Loucy (cell line): ENCODE measurements around the gene NEFH.

Experiments
- H2AFZ ChIP-seq: fragments of 200-600 bp; sonication (generic); 2 replicates; pipeline ENCODE4 v1.6.0; 2016; ENCODE audit warnings: antibody characterized with exemption, mild to moderate bottlenecking, low read length, moderate library complexity
- H3F3A ChIP-seq: fragments of 200-600 bp; 2 replicates; pipeline ENCODE4 v1.6.0; 2016; ENCODE audit warnings: antibody characterized with exemption, low read depth, mild to moderate bottlenecking
- H3K27me3 ChIP-seq: fragments of 200-600 bp; sonication (generic); 2 replicates; pipeline ENCODE4 v1.6.1; 2014; ENCODE audit warnings: low read length, mild to moderate bottlenecking; ENCODE audit not compliant: insufficient read depth, poor library complexity, severe bottlenecking
- H3K36me3 ChIP-seq: fragments of 200-600 bp; sonication (generic); 2 replicates; pipeline ENCODE4 v1.6.1; 2016; ENCODE audit warnings: low read length; ENCODE audit not compliant: insufficient read depth
- H3K4me1 ChIP-seq: fragments of 200-600 bp; sonication (generic); 2 replicates; pipeline ENCODE4 v1.5.1; 2014; ENCODE audit warnings: low read length, mild to moderate bottlenecking; ENCODE audit not compliant: insufficient read depth, poor library complexity, severe bottlenecking
- H3K4me2 ChIP-seq: fragments of 200-600 bp; sonication (generic); 2 replicates; pipeline ENCODE4 v1.6.0; 2014; ENCODE audit warnings: antibody characterized with exemption, low read length, low read depth, mild to moderate bottlenecking; ENCODE audit not compliant: poor library complexity, severe bottlenecking
- H3K4me3 ChIP-seq: fragments of 200-600 bp; sonication (generic); 2 replicates; pipeline ENCODE4 v1.5.1; 2014; ENCODE audit warnings: low read length, mild to moderate bottlenecking, mixed read lengths; ENCODE audit not compliant: poor library complexity, severe bottlenecking
- H3K79me2 ChIP-seq: fragments of 200-600 bp; sonication (generic); 2 replicates; pipeline ENCODE4 v1.6.1; 2014; ENCODE audit warnings: low read length; ENCODE audit not compliant: insufficient read depth
- H3K9ac ChIP-seq: fragments of 200-600 bp; sonication (generic); 2 replicates; pipeline ENCODE4 v1.6.0; 2014; ENCODE audit warnings: mild to moderate bottlenecking, low read depth, low read length, moderate library complexity; ENCODE audit not compliant: poor library complexity, severe bottlenecking
- H3K9me2 ChIP-seq: fragments of 200-600 bp; sonication (generic); replicated peaks from 2 replicates; pipeline ENCODE4 v1.6.1; 2016; ENCODE audit warnings: low read depth, low read length, mixed read lengths
- H3K9me3 ChIP-seq: fragments of 200-600 bp; sonication (generic); 2 replicates; pipeline ENCODE4 v1.6.1; 2014; ENCODE audit warnings: mild to moderate bottlenecking, antibody characterized with exemption, low read length, low read depth; ENCODE audit not compliant: insufficient read depth
- H4K20me1 ChIP-seq: fragments of 200-600 bp; sonication (generic); 2 replicates; pipeline ENCODE4 v1.6.0; 2014; ENCODE audit warnings: antibody characterized with exemption, low read length, mild to moderate bottlenecking; ENCODE audit not compliant: insufficient read depth, poor library complexity, severe bottlenecking
- EZH2phosphoT487 ChIP-seq: fragments of 200-600 bp; IDR thresholded peaks from 2 replicates; pipeline ENCODE4 v1.6.1; 2018; ENCODE audit warnings: antibody characterized with exemption, mild to moderate bottlenecking, moderate library complexity, borderline replicate concordance
- TF ChIP-seq, protein P1 (sequence below): fragments of 200-600 bp; sonication (generic); conservative IDR thresholded peaks from 2 replicates; pipeline ENCODE4 v1.5.1; 2014; ENCODE audit warnings: mild to moderate bottlenecking, antibody characterized with exemption, low read length

Gene NEFH

GRCh38 chr22:29461263-29461662, 18.8 kb upstream of the NEFH start:
- no peaks in the 10 kb centered on the region for H4K20me1 ChIP-seq
- H3K79me2 ChIP-seq: no peaks in the 10 kb centered on the region
- no peaks in the 10 kb centered on the region for H3F3A ChIP-seq
- no peaks in the 10 kb centered on the region for H3K4me1 ChIP-seq
- H3K9me2 ChIP-seq: no peaks in the 10 kb centered on the region
- no peaks in the 10 kb centered on the region for H3K9me3 ChIP-seq
- TF ChIP-seq, protein P1, sequence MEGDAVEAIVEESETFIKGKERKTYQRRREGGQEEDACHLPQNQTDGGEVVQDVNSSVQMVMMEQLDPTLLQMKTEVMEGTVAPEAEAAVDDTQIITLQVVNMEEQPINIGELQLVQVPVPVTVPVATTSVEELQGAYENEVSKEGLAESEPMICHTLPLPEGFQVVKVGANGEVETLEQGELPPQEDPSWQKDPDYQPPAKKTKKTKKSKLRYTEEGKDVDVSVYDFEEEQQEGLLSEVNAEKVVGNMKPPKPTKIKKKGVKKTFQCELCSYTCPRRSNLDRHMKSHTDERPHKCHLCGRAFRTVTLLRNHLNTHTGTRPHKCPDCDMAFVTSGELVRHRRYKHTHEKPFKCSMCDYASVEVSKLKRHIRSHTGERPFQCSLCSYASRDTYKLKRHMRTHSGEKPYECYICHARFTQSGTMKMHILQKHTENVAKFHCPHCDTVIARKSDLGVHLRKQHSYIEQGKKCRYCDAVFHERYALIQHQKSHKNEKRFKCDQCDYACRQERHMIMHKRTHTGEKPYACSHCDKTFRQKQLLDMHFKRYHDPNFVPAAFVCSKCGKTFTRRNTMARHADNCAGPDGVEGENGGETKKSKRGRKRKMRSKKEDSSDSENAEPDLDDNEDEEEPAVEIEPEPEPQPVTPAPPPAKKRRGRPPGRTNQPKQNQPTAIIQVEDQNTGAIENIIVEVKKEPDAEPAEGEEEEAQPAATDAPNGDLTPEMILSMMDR: no peak
- no peak for TF ChIP-seq EZH2phosphoT487
- no peak overlapping the region for H2AFZ ChIP-seq
- no peak overlapping the region for H3K4me3 ChIP-seq
- no peaks in the 10 kb centered on the region for H3K27me3 ChIP-seq
- no peaks in the 10 kb centered on the region for H3K36me3 ChIP-seq
- no peak overlapping the region for H3K4me2 ChIP-seq
- no peak overlapping the region for H3K9ac ChIP-seq

GRCh38 chr22:29463629-29464028, 16.4 kb upstream of the NEFH start:
- H3K9me3 ChIP-seq: no peaks in the 10 kb centered on the region

DNA sequence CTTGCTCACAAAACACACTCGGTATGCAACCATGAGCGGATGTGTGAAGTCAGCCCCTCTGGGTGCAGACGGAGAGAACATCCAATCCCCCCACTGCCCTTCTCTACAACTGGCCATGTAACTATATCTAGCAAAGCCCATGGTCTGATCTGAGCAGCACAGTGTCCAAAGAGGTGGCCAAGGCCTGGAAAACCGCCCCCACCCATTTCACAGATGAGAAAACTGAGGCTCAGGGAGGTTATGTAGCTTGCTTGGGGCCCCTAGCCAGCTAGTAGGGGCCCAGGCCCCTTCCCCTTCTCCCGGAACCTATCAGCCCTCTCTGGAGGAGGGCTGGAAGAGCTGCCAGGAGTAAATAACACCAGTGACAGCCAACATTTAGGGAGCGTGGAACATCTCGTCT, 15.4 kb upstream of the NEFH start:
- H3K36me3 ChIP-seq: no peaks in the 10 kb centered on the region

More at GRCh38 chr22:29463629-29464028, 16.4 kb upstream of the NEFH start:
- no peaks in the 10 kb centered on the region for H3K27me3 ChIP-seq
- H3K79me2 ChIP-seq: no peaks in the 10 kb centered on the region
- H3K4me2 ChIP-seq: no peak overlapping the region
- no peaks in the 10 kb centered on the region for H3K4me1 ChIP-seq
- H4K20me1 ChIP-seq: no peaks in the 10 kb centered on the region
- H3F3A ChIP-seq: no peaks in the 10 kb centered on the region
- no peak overlapping the region for H3K9ac ChIP-seq
- TF ChIP-seq, protein P1: no peak
- no peak for TF ChIP-seq EZH2phosphoT487
- no peak overlapping the region for H3K4me3 ChIP-seq
- no peaks in the 10 kb centered on the region for H3K9me2 ChIP-seq
- no peak overlapping the region for H2AFZ ChIP-seq
- no peaks in the 10 kb centered on the region for H3K36me3 ChIP-seq

More for the DNA sequence above, 15.4 kb upstream of the NEFH start:
- Histone ChIP-seq H3K79me2 (no peaks in the 10 kb centered on the region), H3K4me1 (no peaks in the 10 kb centered on the region), H2AFZ (no peak overlapping the region), H3K9ac (no peak overlapping the region), H3K27me3 (no peaks in the 10 kb centered on the region), H3K4me2 (no peak overlapping the region), H3F3A (no peaks in the 10 kb centered on the region), H4K20me1 (no peaks in the 10 kb centered on the region), H3K4me3 (no peak overlapping the region), H3K9me2 (no peaks in the 10 kb centered on the region), H3K9me3 (no peaks in the 10 kb centered on the region)
- TF ChIP-seq, protein P1: no peak
